GM19023 (cell line): ENCODE results near the gene STAT2.
"Not testable (repeated sequence)": the region's sequence is repeated elsewhere in the genome, so short reads cannot be mapped to it uniquely, and the experiment has no call there.

Experiments
- ATAC-seq: cut with Tn5 transposase; IDR thresholded peaks from one replicate; pipeline ENCODE4 v1.9.1; 2021; ENCODE audit warnings: mild to moderate bottlenecking, moderate library complexity; ENCODE audit not compliant: unreplicated experiment

STAT2 gene

DNA sequence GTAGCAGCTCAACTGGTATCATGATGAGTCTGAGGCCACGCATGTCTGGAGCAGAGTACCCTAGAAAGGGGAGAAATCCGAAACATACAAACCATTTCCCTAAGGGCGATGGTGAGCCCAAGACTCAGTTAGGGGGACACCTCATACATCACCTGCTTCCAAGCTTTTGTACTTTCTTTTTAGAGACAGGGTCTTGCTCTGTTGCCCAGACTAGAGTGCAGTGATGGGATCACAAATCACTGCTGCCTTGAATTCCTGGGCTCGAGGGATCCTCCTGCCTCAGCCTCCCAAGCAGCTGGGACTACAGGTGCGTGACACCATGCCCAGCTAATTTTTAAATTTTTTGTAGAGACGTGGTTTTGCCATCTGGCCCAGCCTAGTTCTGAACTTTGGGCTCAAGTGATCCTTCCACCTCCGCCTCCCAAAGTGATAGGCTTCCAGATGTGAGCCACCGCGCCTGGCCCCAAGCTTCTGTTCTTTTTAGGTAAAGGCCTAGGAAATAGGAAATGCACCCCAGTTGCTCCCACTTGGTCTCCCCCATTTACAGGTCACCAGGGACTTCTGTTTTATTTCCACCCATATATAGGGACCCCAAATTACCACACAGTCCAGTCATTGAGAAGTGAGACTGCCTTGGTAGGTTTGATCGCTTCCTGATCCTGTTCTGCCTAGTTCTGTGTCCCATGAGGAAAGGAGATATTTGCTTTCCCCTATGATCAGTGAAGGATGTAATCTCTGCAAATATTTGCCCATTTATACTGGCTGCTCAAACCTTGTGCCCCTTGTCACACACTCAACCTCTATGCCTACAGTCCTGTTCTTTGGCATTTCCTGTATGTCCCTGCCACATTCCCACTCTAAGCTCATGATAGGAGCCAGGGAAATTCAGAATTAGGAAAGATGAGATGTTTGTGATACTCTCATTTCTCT, 2.5 kb upstream of the STAT2 start, which contains the start of gene APOF:
APOF (minus strand) TSS at position 728 of the 930 bp plus-strand sequence; CDS start at position 616, 112 bp downstream.
- ATAC-seq = no peak

- no peak for ATAC-seq
These were observed 1.7 kb upstream of the STAT2 start for GRCh38 chr12:56361487-56362129.

- no peak for ATAC-seq
These were observed 923 bp downstream of the STAT2 start for GRCh38 chr12:56358836-56359532.

DNA sequence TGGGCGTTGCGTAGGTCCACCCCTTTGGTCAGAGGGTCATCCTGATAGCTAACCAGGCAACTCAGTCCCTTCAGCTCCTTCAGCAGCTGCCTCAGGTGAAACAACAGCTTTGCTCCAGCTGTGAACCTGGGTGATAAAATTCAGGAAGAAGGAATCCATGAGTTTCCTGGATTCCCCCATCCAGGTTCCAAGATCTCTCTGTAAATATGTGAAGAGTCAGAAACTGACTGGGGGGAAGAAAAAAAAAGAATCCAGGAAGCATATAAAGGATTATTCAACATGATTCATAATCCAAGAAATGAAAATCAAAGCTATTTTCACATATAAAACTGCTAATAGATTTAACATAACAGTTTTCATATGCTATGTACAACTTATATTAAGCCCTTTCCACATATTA, 8.6 kb downstream of the STAT2 start:
- ATAC-seq = no peak

GRCh38 chr12:56350662-56351061, 9.2 kb downstream of the STAT2 start:
- no peak for ATAC-seq

DNA sequence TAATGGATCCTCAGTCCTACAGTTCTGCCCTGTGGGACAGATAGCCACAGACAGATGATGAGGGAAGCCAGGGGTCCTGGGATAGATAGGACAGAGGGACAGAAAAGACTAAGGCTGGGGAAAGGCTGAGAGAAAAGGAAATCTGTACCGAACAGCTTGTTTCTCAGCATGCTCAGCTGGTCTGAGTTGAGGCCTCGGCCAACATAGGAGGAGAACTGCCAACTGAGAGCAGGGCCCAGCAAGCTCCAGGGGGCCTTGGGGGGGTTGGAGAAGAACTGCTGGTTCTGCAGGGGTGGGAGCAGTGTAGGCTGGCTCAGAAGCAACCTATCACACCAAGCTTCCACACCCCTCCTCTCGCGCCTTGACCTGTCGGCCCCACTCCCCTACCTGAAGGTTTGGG, 11.1 kb downstream of the STAT2 start:
- ATAC-seq = no peak

DNA sequence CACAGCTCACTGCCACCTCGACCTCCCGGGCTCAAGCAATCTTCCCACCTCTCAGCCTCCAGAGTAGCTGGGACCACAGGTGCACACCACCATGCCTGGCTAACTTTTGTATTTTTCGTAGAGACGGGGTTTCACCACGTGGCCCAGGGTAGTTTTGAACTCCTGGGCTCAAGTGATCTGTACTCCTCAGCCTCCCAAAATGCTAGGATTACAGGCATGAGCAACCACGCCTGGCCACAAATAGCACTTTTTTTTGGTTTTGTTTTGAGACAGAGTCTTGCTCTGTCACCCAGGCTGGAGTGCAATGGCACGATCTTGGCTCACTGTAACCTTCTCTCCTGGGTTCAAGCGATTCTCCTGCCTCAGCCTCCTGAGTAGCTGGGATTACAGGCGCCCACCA, 12.7 kb downstream of the STAT2 start:
- ATAC-seq = not testable (repeated sequence)

- ATAC-seq = no peak
These were observed 13.2 kb downstream of the STAT2 start for GRCh38 chr12:56346675-56347074.

GRCh38 chr12:56342290-56342689, 17.6 kb downstream of the STAT2 start:
- not testable (repeated sequence) for ATAC-seq

GRCh38 chr12:56341616-56342015, 18.3 kb downstream of the STAT2 start:
- no peak for ATAC-seq

DNA sequence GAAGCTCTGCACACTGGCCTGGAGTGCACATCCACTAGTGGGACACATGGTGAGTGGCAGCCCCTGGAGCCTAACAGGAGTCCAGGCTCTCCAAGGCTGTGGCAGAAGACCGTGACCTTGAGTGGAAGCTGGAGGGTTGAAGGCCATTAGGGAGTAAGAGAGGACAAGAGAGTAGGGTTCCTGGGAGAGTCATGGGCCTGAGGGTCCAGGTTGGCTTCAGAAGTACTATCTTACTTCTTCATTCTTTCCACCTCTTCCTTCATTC, 20.8 kb downstream of the STAT2 start:
- ATAC-seq = no peak

- peak; percentile 40 for ATAC-seq
These were observed 21.4 kb downstream of the STAT2 start, which contains the start of gene IL23A for GRCh38 chr12:56338308-56339157. IL23A (plus strand) TSS chr12:56338884; CDS start chr12:56339045, 161 bp downstream.

DNA sequence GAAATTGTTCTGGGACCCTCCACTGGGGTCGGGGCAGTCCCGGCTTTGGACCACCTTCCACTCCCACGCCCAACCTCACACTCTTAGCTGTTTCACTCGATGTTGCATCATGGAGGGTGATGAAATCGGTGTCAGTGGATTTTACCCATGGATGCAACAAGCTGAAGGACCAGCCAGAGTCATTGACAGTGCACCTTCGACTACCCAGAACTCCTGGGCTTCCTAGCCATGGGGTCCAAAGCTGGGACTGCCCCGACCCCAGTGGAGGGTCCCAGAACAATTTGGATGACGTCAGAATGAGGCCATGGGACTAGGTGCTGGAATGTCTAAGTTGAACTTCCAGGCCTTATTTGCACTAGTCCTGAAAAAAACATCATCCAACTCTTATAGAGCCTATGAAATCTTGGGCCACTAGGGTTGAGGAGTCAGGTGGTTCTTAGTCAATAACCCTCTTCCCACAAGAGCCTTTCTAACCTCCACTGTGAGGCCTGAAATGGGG, 22.1 kb downstream of the STAT2 start:
- no peak for ATAC-seq

DNA sequence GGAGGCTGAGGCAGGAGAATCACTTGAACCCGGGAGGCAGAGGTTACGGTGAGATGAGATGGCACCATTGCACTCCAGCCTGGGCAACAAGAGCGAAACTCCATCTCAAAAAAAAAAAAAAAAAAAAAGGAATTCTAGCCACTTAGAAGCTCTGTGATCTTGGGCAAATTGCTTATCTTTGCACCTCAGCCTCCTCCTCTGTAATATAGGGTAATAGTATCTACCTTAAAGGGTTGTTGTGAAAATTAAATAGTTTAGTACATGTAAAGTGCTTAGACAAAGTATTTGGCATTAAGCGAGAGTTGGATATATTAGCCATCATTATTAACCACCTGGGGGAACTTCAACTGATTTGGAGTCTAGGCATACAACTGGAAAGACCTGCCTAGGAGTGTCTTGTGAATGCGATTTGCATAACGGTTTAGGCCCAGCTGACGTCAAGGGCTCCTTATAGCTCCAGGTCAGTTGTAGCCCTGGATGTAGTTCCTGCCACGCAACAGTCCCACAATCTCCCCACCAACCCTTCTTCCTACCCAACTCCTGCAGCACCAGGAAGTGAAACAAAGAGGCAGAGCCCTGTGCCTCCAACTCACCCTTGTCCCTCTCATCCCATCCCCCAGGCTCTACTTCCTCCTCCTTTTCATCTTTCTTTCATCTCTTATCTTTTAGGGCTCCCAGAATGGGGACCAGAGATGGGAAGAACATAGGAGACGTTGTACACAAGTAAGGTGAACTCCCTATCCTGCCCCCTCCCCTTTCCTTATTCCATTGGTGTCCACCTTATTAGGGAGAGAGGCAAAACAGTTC, 23.3 kb downstream of the STAT2 start:
- no peak for ATAC-seq

DNA sequence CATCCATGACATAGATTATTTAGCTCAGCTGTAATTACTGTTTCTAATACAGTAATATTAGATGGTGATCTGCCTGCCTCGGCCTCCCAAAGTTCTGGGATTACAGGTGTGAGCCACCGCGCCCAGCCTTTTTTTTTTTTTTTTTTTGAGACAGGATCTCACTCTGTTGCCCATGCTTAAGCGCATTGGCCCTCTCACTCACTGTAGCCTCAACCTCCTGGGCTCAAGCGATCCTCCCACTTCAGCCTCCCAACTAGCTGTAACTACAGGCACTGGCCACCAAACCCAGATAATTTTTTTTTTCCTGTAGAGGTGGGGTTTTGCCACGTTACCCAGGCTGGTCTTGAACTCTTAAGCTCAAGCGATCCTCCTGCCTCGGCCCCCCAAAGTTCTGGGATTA, 24.4 kb downstream of the STAT2 start:
- not testable (repeated sequence) for ATAC-seq

DNA sequence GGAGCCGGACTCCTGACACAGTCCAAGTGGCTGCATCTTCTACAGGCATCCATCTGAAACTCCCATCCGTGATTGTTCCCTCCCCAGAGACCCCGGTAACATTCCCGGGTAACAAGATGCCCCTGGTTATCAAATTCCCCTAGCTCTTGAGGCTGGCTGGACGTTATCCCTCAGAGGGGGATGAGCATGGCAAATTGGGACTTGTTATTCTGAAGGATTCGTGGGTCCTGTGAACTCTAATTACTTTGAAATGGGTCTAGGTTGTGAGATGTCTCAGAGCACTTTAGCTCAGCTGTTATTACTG, 25.5 kb downstream of the STAT2 start:
- ATAC-seq = no peak

DNA sequence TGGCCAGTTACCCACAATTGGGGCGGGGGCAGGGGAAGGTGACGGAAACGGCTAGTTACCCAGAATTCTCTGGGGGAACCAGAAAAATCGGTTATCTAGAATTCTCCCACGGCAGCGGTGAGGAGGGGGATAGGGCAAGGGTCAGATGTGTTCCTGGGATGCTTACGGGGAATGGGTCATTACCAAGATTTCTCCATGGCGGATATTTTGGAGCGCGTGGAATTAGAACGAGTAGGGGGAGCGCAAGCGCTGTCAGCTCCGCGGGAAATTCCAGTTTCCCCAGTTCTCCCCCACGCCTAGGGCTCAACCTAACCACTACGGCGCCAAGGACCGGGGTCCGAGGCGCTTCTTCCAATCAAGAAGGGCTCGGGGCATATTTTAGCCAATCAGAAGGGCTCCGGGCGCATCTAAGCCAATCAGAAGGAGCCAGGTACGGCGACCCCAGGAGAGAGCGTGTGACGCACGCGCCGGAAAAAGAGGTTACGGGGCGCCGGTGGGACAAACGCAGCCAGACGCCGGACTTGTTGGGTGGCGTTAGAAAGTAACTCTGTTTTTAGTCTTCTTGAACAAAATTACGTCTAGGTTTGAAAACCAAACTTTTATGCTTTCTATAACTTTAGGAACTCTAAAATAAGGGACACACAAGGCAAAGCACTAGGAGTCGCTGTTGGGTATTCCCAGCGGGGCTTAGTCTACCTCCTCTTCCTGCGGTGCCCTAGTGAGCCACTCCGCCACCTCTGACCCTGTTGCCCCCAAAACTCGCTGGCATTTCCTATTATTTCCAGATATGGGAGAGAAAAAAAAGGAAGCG, 26.0 kb downstream of the STAT2 start, which contains the start of gene PAN2:
PAN2 (minus strand) TSS at position 322 of the 811 bp plus-strand sequence. CDS start 906 bp downstream, outside the sequence.
- peak; percentile 95 for ATAC-seq

DNA sequence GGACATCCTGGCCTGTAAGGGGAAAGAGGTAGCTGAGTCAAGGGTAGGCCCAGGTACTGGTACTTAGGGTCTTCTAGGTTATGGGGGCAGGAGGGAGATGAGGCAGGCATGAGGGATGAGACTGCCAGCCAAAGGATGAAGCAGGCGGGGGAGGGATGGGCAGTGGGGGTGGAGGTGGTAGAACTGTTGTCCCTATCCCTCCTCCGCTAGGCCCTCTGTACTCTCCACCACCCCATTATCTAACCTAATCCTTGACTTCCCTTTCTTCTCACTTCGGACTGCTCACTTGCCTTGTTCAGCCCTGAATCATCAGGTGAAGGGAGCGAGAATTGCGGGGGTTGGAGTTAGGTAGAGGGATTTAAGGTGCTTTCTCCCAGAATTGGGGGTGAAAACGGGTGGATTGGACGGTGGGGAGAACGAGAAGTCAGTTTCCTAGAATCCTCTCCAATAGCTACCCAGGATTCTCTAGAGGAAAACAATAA, 26.7 kb downstream of the STAT2 start:
- no peak for ATAC-seq
